ENCODE results near the gene GPR101. TPM values are rescaled to one million over a fixed set of nuclear protein-coding genes. Genes with fewer than 3 reads are reported as not detected.

GPR101 gene
- total RNA-seq, 1 donor from 2014 or later: not detected

- Mint-ChIP-seq H3K36me3 (ENCODE audit: unreplicated experiment) (no peaks in the 10 kb centered on the region), H3K4me1 (ENCODE audit: unreplicated experiment) (no peaks in the 10 kb centered on the region), H3K27ac (ENCODE audit: unreplicated experiment) (no peak overlapping the region), H3K4me3 (ENCODE audit: unreplicated experiment) (no peak overlapping the region), H3K9me3 (ENCODE audit: unreplicated experiment) (peaks cover 21% of the 10 kb centered on the region), H3K27me3 (ENCODE audit: unreplicated experiment) (peaks cover 8% of the 10 kb centered on the region)
- no peak for TF ChIP-seq CTCF (IDR thresholded peaks at IDR 0.05)
- DNase-seq (ENCODE audit: extremely low spot score, unreplicated experiment): no peak
Measured at GRCh38 chrX:137044893-137045292, 11.1 kb upstream of the GPR101 start.

- no peak for DNase-seq (ENCODE audit: extremely low spot score, unreplicated experiment)
- H3K4me3 Mint-ChIP-seq (ENCODE audit: unreplicated experiment): no peak overlapping the region
- H3K36me3 Mint-ChIP-seq (ENCODE audit: unreplicated experiment): no peaks in the 10 kb centered on the region
- H3K27ac Mint-ChIP-seq (ENCODE audit: unreplicated experiment): no peak overlapping the region
- H3K9me3 Mint-ChIP-seq (ENCODE audit: unreplicated experiment): peaks cover 27% of the 10 kb centered on the region
- TF ChIP-seq CTCF (IDR thresholded peaks at IDR 0.05): no peak
- peaks cover 6% of the 10 kb centered on the region for H3K27me3 Mint-ChIP-seq (ENCODE audit: unreplicated experiment)
- no peaks in the 10 kb centered on the region for H3K4me1 Mint-ChIP-seq (ENCODE audit: unreplicated experiment)
Measured at GRCh38 chrX:137043736-137044135, 9.9 kb upstream of the GPR101 start.

GRCh38 chrX:137041329-137041728 is 7.5 kb upstream of the GPR101 start:
- no peak for TF ChIP-seq CTCF (IDR thresholded peaks at IDR 0.05)
- H3K9me3 Mint-ChIP-seq (ENCODE audit: unreplicated experiment): peaks cover 22% of the 10 kb centered on the region

GRCh38 chrX:137040113-137040794 is 6.5 kb upstream of the GPR101 start:
- TF ChIP-seq CTCF (IDR thresholded peaks at IDR 0.05): no peak
- H3K9me3 Mint-ChIP-seq (ENCODE audit: unreplicated experiment): peaks cover 22% of the 10 kb centered on the region
- no peaks in the 10 kb centered on the region for H3K36me3 Mint-ChIP-seq (ENCODE audit: unreplicated experiment)
- no peak for DNase-seq (ENCODE audit: extremely low spot score, unreplicated experiment)
- no peaks in the 10 kb centered on the region for H3K4me1 Mint-ChIP-seq (ENCODE audit: unreplicated experiment)
- H3K27ac Mint-ChIP-seq (ENCODE audit: unreplicated experiment): no peak overlapping the region
- H3K4me3 Mint-ChIP-seq (ENCODE audit: unreplicated experiment): no peak overlapping the region
- H3K27me3 Mint-ChIP-seq (ENCODE audit: unreplicated experiment): peaks cover 20% of the 10 kb centered on the region

More at GRCh38 chrX:137041329-137041728, 7.5 kb upstream of the GPR101 start:
- Mint-ChIP-seq H3K27ac (ENCODE audit: unreplicated experiment) (no peak overlapping the region), H3K27me3 (ENCODE audit: unreplicated experiment) (peaks cover 11% of the 10 kb centered on the region), H3K4me3 (ENCODE audit: unreplicated experiment) (no peak overlapping the region), H3K4me1 (ENCODE audit: unreplicated experiment) (no peaks in the 10 kb centered on the region), H3K36me3 (ENCODE audit: unreplicated experiment) (no peaks in the 10 kb centered on the region)
- DNase-seq (ENCODE audit: extremely low spot score, unreplicated experiment): no peak

- Mint-ChIP-seq H3K36me3 (ENCODE audit: unreplicated experiment) (no peaks in the 10 kb centered on the region), H3K27me3 (ENCODE audit: unreplicated experiment) (peaks cover 48% of the 10 kb centered on the region), H3K9me3 (ENCODE audit: unreplicated experiment) (peaks cover 7% of the 10 kb centered on the region), H3K27ac (ENCODE audit: unreplicated experiment) (no peak overlapping the region), H3K4me1 (ENCODE audit: unreplicated experiment) (peaks cover 8% of the 10 kb centered on the region), H3K4me3 (ENCODE audit: unreplicated experiment) (no peak overlapping the region)
- TF ChIP-seq CTCF (IDR thresholded peaks at IDR 0.05): no peak
- no peak for DNase-seq (ENCODE audit: extremely low spot score, unreplicated experiment)
Measured at GRCh38 chrX:137034508-137034872, 695 bp upstream of the GPR101 start.
